Measurements from ENCODE around the gene USP17L21. TPM values are rescaled to one million over a fixed set of nuclear protein-coding genes. Genes with fewer than 3 reads are reported as not detected.

USP17L21 gene
- not detected in 5 replicates for total RNA-seq (2022; extraction: Qiagen RNA extraction; ENCODE audit: low read depth)

GRCh38 chr4:9262572-9262971 is at the start of gene USP17L21:
USP17L21 (plus strand) TSS chr4:9262872; CDS start chr4:9262872, 0 bp downstream.

GRCh38 chr4:9215105-9215504 is 47.6 kb upstream of the USP17L21 start, which contains the start of gene USP17L11:
USP17L11 (plus strand) TSS chr4:9215405; CDS start chr4:9215405, 0 bp downstream.

GRCh38 chr4:9219852-9220251 is 42.8 kb upstream of the USP17L21 start, which contains the start of gene USP17L12:
USP17L12 (plus strand) TSS chr4:9220152; CDS start chr4:9220152, 0 bp downstream.

GRCh38 chr4:9224596-9224995 is 38.1 kb upstream of the USP17L21 start, which contains the start of gene USP17L13:
USP17L13 (plus strand) TSS chr4:9224896; CDS start chr4:9224896, 0 bp downstream.

GRCh38 chr4:9234085-9234484 is 28.6 kb upstream of the USP17L21 start, which contains the start of gene USP17L15:
USP17L15 (plus strand) TSS chr4:9234385; CDS start chr4:9234385, 0 bp downstream.

GRCh38 chr4:9243579-9243978 is 19.1 kb upstream of the USP17L21 start, which contains the start of gene USP17L17:
USP17L17 (plus strand) TSS chr4:9243879; CDS start chr4:9243879, 0 bp downstream.

GRCh38 chr4:9247953-9248680 is 14.6 kb upstream of the USP17L21 start, which contains the start of gene USP17L18:
USP17L18 (plus strand) TSS chr4:9248630; CDS start chr4:9248630, 0 bp downstream.

GRCh38 chr4:9253078-9253477 is 9.6 kb upstream of the USP17L21 start, which contains the start of gene USP17L19:
USP17L19 (plus strand) TSS chr4:9253378; CDS start chr4:9253378, 0 bp downstream.

GRCh38 chr4:9257824-9258223 is 4.8 kb upstream of the USP17L21 start, which contains the start of gene USP17L20:
USP17L20 (plus strand) TSS chr4:9258124; CDS start chr4:9258124, 0 bp downstream.

GRCh38 chr4:9267319-9267718 is 4.6 kb downstream of the USP17L21 start, which contains the start of gene USP17L22:
USP17L22 (plus strand) TSS chr4:9267619; CDS start chr4:9267619, 0 bp downstream.

Other genes with a start within 250 kb of the USP17L21 start
- gene FAM90A26, start 92.5 kb upstream of the USP17L21 start, total RNA-seq (2022; extraction: Qiagen RNA extraction; ENCODE audit: low read depth), result not detected in 5 replicates
- gene USP17L10, start 52.2 kb upstream of the USP17L21 start, total RNA-seq (2022; extraction: Qiagen RNA extraction; ENCODE audit: low read depth), result not detected in 5 replicates
- not detected in 5 replicates for gene USP17L11, start 47.5 kb upstream of the USP17L21 start, total RNA-seq (2022; extraction: Qiagen RNA extraction; ENCODE audit: low read depth)
- not detected in 5 replicates for gene USP17L12, start 42.7 kb upstream of the USP17L21 start, total RNA-seq (2022; extraction: Qiagen RNA extraction; ENCODE audit: low read depth)
- gene USP17L13, start 38.0 kb upstream of the USP17L21 start, total RNA-seq (2022; extraction: Qiagen RNA extraction; ENCODE audit: low read depth), result not detected in 5 replicates
- not detected in 5 replicates for gene USP17L15, start 28.5 kb upstream of the USP17L21 start, total RNA-seq (2022; extraction: Qiagen RNA extraction; ENCODE audit: low read depth)
- gene USP17L17, start 19.0 kb upstream of the USP17L21 start, total RNA-seq (2022; extraction: Qiagen RNA extraction; ENCODE audit: low read depth), result not detected in 5 replicates
- gene USP17L18, start 14.2 kb upstream of the USP17L21 start, total RNA-seq (2022; extraction: Qiagen RNA extraction; ENCODE audit: low read depth), result not detected in 5 replicates
- not detected in 5 replicates for gene USP17L19, start 9.5 kb upstream of the USP17L21 start, total RNA-seq (2022; extraction: Qiagen RNA extraction; ENCODE audit: low read depth)
- not detected in 5 replicates for gene USP17L20, start 4.7 kb upstream of the USP17L21 start, total RNA-seq (2022; extraction: Qiagen RNA extraction; ENCODE audit: low read depth)
- gene USP17L22, start 4.7 kb downstream of the USP17L21 start, total RNA-seq (2022; extraction: Qiagen RNA extraction; ENCODE audit: low read depth), result not detected in 5 replicates
- gene USP17L24, start 62.3 kb downstream of the USP17L21 start, total RNA-seq (2022; extraction: Qiagen RNA extraction; ENCODE audit: low read depth), result not detected in 5 replicates
- gene USP17L25, start 67.0 kb downstream of the USP17L21 start, total RNA-seq (2022; extraction: Qiagen RNA extraction; ENCODE audit: low read depth), result not detected in 5 replicates
- not detected in 5 replicates for gene USP17L26, start 71.8 kb downstream of the USP17L21 start, total RNA-seq (2022; extraction: Qiagen RNA extraction; ENCODE audit: low read depth)
- gene USP17L5, start 76.5 kb downstream of the USP17L21 start, total RNA-seq (2022; extraction: Qiagen RNA extraction; ENCODE audit: low read depth), result not detected in 5 replicates
- gene USP17L27, start 81.3 kb downstream of the USP17L21 start, total RNA-seq (2022; extraction: Qiagen RNA extraction; ENCODE audit: low read depth), result not detected in 5 replicates
- not detected in 5 replicates for gene USP17L28, start 86.0 kb downstream of the USP17L21 start, total RNA-seq (2022; extraction: Qiagen RNA extraction; ENCODE audit: low read depth)
- gene USP17L29, start 90.8 kb downstream of the USP17L21 start, total RNA-seq (2022; extraction: Qiagen RNA extraction; ENCODE audit: low read depth), result not detected in 5 replicates
- not detected in 5 replicates for gene USP17L30, start 100.3 kb downstream of the USP17L21 start, total RNA-seq (2022; extraction: Qiagen RNA extraction; ENCODE audit: low read depth)
- gene DEFB131A, start 181.5 kb downstream of the USP17L21 start, total RNA-seq (2022; extraction: Qiagen RNA extraction; ENCODE audit: low read depth), result not detected in 5 replicates

Data from A549 treated with DMSO at 1 μM for 4 hours (cell line).